HPDE6-E6E7 (cell line): ENCODE data around the gene PFN2.

Experiments
- DNase-seq: peaks from one replicate; pipeline ENCODE4 v3.0.0; 2011; ENCODE audit warnings: missing footprints; ENCODE audit errors: extremely low spot score

Gene PFN2

DNA sequence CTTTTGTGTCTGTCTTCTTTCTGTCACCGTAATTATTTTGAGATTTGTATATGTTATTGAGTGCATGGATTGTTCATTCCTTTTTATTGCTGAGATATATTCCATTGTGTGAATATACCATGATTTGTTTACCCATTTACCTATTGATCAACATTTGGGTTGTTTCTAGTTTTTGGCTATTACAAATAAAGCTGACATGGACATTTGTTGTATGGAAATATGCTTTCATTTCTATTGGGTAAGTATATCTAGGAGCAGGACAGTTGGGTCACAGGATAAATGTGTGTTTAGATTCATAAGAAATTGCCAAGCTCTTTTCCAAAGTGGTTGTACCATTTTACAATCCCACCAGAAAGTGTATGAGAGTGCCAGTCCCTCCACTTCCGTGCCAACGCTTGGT, 51.2 kb downstream of the PFN2 start:
- no peak for DNase-seq

DNA sequence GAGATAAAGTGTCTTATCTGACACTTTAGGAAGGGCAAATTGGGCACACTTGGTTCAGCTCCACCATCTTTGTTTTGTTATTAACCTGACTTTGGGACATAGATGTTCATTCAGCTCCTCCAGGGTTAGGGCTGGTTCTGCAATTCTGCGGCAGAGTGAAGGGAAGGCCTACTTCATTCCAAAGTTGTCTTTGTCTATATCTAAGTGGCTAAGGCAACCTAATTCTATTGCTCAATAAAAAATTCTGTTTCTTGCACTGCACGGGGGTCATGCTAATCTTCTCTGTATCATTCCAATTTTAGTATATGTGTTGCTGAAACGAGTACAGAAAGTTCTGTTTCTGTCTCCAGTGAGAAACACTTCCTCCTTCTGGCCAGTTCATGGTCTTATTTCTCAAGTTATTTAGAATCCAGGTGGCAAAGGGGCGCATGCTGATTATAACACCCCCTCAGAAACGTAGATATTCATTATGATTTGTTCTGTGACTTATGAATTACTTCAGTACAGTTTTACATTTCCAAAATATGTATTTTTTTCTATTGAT, 53.5 kb downstream of the PFN2 start:
- DNase-seq: no peak
